ENCODE results near the gene SV2A. TPM values are rescaled to one million over a fixed set of nuclear protein-coding genes. Genes with fewer than 3 reads are reported as not detected.
A peak's percentile ranks its signal among the peaks of the same experiment; 100 is the strongest.
"Not testable (repeated sequence)": the region's sequence is repeated elsewhere in the genome, so short reads cannot be mapped to it uniquely, and the experiment has no call there.

The SV2A gene
- total RNA-seq, 1 donor from 2014 or later = 0.83 TPM

DNA sequence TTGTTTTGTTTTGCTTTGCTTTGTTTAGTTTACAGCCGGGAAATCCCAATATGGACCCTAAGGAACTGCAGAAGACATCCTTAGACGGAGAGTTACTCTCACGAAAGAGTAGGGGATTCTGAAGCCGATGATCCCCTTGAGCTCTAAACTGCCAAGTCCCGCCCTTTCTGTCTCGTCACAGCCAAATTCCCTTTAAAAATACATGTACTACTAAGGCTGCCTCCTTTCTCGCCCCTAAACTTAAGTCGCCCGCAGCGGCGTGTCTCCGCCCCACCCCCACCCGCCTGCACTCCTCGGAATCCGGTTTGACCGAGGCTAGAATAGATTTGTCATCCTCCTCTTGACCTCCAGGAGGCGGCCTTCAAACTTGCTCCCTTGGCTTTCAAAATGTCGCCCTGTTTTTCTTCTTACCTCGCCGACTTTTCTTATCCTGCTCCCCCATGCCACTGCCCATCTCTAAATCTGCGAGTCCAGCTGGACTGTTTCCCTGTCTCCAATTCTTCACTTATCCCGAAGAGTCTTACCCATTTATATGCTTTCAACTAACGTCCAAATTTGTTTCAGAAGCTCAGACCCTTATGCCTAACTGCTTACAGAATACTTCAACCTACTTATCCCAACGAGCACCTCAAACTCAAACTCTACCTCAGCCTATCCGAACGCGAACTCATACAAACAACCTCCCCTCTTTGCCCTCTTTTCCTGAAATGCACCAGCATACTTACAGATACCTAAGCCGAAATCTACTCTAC is 29.2 kb downstream of the SV2A start:
- intact Hi-C loops (cut with DNase I) = loop anchor here (1.0 kb wide), 1 partner anchor 51 kb away; no protein-coding TSS in a partner anchor

DNA sequence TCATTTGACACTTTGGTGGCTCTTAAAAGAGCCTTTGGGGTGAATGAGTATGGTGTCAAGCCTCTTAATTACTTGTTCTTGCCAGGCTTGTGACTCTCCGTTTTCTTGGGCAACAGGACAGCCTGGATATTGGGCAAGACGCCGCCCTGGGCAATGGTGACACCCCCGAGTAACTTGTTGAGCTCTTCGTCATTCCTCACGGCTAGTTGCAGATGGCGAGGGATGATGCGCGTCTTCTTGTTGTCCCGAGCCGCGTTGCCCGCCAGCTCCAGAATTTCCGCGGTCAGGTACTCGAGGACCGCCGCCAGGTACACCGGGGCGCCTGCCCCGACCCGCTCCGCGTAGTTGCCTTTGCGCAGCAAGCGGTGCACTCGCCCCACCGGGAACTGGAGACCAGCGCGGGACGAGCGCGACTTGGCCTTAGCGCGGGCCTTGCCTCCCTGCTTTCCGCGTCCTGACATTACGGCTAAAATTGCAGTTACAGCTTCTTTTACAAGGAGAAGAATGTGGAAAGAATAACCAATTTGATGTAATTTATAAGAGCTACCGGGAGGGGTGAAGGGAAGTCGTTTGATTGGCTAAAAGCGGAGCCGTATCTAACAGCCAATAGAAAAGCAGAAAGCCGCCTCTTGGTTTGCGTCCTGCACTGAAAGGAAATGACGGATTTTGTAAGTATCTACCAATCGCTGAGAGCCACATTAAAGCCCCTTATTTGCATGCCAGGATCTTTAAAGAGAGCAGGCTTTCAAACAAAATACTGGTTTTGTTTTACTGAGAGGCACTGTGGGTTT is 30.0 kb downstream of the SV2A start:
- DNase-seq (ENCODE audit: low spot score) = peak; percentile 83
- intact Hi-C loops (cut with DNase I) = loop anchor here (1.0 kb wide), 1 partner anchor 52 kb away; no protein-coding TSS in a partner anchor

More for the DNA sequence above, 29.2 kb downstream of the SV2A start:
- peak; percentile 86 for DNase-seq (ENCODE audit: low spot score)

DNA sequence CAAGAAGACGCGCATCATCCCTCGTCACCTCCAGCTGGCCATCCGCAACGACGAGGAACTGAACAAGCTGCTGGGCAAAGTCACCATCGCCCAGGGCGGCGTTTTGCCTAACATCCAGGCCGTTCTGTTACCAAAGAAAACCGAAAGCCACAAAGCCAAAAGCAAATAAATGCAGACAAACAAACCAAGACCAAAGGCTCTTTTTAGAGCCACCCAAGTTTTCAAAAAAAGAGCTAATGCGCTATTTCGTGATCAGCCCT is 30.5 kb downstream of the SV2A start:
- DNase-seq (ENCODE audit: low spot score); intact Hi-C loops (cut with DNase I): not testable (repeated sequence)

DNA sequence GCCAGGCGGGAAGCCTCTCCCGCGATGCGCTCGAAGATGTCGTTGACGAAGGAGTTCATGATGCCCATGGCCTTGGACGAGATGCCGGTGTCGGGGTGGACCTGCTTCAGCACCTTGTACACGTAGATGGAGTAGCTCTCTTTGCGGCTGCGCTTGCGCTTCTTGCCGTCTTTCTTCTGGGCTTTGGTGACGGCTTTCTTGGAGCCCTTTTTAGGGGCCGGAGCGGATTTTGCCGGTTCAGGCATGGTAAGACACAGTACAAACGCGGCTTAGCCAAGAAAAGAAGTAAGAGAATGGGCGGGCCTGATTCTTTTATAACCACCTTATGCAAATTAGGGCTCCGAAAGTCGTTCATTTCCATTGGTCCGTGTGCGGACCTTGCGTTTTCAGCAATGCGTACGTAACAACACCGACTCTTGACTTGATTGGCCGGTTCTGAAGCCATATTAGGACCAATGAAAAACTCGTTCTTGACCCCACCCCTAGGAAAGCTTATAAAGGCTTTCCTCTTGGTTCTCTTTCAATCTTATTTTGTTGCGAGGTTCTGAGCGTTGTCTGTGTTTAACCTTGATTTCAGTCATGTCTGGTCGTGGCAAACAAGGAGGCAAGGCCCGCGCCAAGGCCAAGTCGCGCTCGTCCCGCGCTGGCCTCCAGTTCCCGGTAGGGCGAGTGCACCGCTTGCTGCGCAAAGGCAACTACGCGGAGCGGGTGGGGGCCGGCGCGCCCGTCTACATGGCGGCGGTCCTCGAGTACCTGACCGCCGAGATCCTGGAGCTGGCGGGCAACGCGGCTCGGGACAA is 31.0 kb downstream of the SV2A start:
- intact Hi-C loops (cut with DNase I) = no loop called here
- peak; percentile 91 for DNase-seq (ENCODE audit: low spot score)

DNA sequence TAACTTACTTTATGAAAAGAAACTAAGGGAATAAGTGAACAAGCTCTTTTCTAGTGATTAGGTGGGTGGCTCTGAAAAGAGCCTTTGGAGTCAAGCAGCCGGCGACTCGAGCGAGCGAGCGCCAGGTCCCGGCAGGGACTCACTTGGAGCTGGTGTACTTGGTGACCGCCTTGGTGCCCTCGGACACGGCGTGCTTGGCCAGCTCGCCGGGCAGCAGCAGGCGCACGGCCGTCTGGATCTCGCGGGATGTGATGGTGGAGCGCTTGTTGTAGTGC is 31.6 kb downstream of the SV2A start:
- intact Hi-C loops (cut with DNase I); DNase-seq (ENCODE audit: low spot score): not testable (repeated sequence)

DNA sequence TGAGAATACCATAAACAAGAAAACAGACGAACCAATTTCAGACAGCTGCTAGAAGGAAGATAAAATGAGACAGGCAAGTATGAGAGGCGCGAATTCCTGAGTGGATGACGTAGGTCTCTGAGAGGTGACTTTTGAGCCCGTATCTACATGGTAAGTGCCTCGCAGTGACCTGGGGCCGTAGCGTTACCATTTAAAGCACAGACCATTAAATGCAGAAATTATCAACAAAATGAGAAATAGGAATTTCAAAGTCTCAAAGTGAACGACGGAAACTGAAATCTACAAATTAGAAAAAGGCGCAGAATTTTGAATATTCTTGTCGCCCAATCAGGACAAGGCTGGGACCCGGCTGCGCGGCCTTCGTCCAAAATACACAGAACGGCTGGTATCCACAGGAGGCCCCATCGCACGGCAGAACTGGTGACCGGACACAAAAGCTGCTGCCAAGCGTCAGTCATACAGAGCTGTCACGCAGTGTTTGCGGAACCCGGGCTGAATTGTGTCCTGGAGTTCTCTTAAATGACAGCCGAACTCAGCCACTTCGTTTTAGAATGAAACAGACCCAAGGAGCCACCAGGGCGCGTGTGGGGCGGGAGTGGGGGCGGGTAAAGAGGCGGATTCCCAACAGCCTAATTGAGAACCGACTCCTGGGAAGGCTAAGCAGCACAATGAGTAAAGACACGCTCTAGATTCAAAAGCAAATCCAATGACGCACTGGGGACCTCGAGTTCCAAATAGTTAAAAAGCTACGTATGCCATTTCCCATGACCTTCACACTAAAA is 32.1 kb downstream of the SV2A start:
- intact Hi-C loops (cut with DNase I) = no loop called here
- peak; percentile 92 for DNase-seq (ENCODE audit: low spot score)

DNA sequence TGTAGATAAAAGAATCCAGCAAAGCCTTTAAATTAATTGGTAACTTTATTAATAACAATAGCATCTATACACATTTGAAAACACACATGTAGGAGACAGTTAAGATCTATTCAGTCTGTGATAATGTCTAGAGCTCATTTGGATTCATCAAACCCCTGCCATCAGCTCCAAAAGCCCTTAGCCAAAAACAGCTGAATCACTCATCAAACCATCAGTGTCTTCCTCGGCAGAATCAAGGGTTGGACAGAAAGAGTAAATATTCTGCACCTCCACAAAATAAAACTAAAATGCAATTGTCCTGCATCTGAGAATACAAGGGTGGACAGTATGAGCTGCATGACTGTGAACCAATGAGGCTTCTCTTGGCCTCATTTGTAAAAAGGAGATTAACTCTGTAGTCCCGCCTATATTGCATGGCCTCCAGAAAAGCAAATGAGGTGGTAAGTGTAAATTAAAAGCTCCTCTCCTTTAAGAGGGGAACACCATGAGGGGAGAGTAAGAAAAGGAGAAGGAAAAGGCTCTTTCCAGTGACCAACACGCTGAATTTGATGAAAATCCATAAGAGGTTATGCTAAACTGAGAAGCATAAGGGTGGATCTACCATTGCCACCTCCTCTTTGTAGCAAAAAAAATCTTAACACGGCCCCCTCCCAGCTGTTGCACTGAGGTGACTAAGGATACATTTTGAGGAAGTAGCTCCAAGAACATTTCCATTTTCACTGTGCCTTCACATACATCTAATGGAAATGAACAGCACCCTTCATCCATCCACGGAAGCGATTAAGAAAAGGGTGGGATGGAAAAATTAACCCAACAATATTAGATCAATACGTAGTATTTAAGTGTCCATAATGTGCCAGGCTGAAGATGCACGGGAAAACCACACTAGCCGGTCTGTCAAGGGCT is 33.0 kb downstream of the SV2A start:
- intact Hi-C loops (cut with DNase I) = no loop called here
- no peak for DNase-seq (ENCODE audit: low spot score)

- intact Hi-C loops (cut with DNase I) = no loop called here
Observed at GRCh38 chr1:149883598-149884247, 33.9 kb downstream of the SV2A start.

DNA sequence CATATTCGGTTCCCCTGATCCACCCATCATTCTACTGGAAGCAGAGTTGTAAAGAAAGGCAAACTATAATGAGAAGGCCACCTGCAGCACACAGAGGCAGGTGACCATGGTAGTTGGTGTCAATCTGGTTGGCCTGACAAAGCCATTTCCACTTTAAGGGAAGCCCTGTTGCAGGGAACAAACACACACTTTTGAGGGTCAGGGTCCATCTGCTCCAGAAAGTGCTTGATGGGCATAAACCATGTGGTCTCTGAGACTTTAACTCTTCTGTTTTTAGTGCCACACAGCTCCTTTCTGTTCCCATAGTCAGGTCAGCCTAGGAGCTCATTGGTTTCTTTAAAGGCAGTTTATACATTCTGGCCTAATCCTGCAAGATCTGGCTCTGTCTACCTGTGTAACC is 35.8 kb downstream of the SV2A start:
- intact Hi-C loops (cut with DNase I) = no loop called here
- no peak for DNase-seq (ENCODE audit: low spot score)

More at GRCh38 chr1:149883598-149884247, 33.9 kb downstream of the SV2A start:
- no peak for DNase-seq (ENCODE audit: low spot score)

GRCh38 chr1:149879556-149879955 is 38.1 kb downstream of the SV2A start:
- DNase-seq (ENCODE audit: low spot score) = no peak
- intact Hi-C loops (cut with DNase I) = no loop called here

GRCh38 chr1:149877211-149877946 is 40.3 kb downstream of the SV2A start:
- peak; percentile 70 for DNase-seq (ENCODE audit: low spot score)
- intact Hi-C loops (cut with DNase I) = no loop called here

DNA sequence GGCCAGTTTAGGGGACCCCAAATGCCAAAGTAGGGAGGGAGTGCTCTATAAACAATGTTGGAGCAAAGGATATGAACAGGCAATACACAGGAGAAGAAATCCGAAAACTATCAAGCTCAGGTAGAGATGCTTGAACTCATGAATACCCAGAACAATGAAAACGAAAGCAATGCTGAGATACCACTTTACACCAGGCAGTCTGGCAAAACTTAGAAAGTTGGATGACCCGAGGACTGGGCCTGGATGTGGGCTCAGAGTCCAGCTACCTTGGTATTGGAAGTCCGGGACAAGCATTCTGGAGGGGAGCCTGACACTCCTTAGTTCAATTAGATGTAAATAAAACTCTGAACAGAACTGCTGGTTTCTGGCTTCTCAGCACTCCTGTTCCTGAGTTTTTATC is 44.6 kb downstream of the SV2A start:
- DNase-seq (ENCODE audit: low spot score); intact Hi-C loops (cut with DNase I): not testable (repeated sequence)

GRCh38 chr1:149866887-149867286 is 50.8 kb downstream of the SV2A start:
- intact Hi-C loops (cut with DNase I); DNase-seq (ENCODE audit: low spot score): not testable (repeated sequence)

DNA sequence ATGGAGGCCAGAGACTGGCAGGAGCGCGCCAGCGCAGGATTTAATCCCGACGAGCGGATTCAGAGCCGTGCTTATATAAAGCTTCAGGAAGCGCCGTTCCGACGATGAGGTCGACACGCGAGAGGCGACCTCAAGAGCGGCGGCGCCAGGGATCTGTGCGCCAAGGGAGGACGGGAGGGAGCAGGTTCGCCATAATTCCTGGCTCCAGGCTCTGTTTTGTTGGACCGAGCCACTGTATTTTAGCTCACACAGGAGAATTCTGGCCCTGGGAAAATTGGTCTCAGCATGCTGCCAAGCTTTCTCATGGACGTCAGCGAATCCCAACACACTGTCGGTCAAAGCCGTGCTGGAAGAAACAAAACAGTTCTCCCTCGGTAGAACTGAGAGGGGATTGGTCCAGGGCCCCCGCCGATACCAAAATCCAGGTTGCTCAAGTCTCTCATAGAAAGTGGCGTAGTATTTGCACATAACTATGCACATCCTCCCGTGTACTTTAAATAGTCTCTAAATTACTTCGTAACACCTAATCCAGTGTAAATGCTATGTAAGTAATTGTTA is 56.1 kb downstream of the SV2A start:
- DNase-seq (ENCODE audit: low spot score); intact Hi-C loops (cut with DNase I): not testable (repeated sequence)

DNA sequence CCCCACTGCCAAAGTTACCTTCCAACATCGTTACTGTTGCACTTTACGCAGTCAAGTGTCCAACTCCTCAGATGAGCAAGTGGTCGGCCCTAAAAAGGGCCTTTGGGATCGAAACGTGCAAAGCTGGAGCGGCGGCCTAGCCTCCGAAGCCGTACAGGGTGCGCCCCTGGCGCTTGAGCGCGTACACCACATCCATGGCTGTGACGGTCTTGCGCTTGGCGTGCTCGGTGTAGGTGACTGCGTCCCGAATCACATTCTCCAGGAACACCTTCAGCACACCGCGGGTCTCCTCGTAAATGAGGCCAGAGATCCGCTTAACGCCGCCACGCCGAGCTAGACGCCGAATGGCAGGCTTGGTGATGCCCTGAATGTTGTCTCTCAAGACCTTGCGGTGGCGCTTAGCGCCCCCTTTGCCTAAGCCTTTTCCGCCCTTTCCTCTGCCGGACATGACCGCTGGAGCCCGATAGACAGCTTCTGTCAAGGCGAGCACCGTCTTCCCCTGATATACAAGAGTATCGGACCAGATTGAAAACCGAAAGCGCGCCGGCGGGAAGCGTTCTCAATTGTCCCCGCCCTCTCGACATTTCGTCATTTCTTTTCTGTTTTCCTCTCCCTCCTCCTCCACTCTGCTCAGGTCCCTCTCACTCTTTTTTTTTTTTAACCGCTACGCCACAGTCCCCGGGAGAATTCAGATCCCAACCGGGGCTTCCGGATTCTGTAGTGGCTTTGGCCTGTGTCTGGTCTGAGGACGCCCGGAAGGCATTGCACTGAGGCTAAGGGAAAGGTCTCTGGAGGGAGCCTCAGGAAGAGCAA is 56.8 kb downstream of the SV2A start:
- intact Hi-C loops (cut with DNase I); DNase-seq (ENCODE audit: low spot score): not testable (repeated sequence)

GRCh38 chr1:149860271-149860670 is 57.4 kb downstream of the SV2A start:
- DNase-seq (ENCODE audit: low spot score); intact Hi-C loops (cut with DNase I): not testable (repeated sequence)
